Erythroblast (primary cell): ENCODE results near the gene CDC27.

Experiments
- GATA1 ChIP-seq: IDR thresholded peaks from 2 replicates; pipeline ENCODE4 v1.6.1; 2011; ENCODE audit warnings: low read depth, mild to moderate bottlenecking, control low read depth, low read length, moderate library complexity
- POLR2A ChIP-seq: IDR thresholded peaks from 2 replicates; pipeline ENCODE4 v1.6.1; 2011; ENCODE audit warnings: mild to moderate bottlenecking, low read length

GRCh38 chr17:47106130-47106529 lies 83.0 kb downstream of the CDC27 start:
- TF ChIP-seq POLR2A (no peak), GATA1 (no peak)
